ENCODE results near the gene FATE1. TPM values are rescaled to one million over a fixed set of nuclear protein-coding genes. Genes with fewer than 3 reads are reported as not detected.

FATE1 gene
- total and polyA plus RNA-seq, 4 experiments from 2014 or later: not detected

Other genes with a start within 250 kb of the FATE1 start
- gene PASD1, start 152.4 kb upstream of the FATE1 start, total RNA-seq: not detected
- gene PASD1, start 152.4 kb upstream of the FATE1 start, polyA plus RNA-seq: not detected
- gene PRRG3, start 20.6 kb upstream of the FATE1 start, total RNA-seq: not detected
- not detected for gene PRRG3, start 20.6 kb upstream of the FATE1 start, polyA plus RNA-seq
- gene CNGA2, start 18.7 kb downstream of the FATE1 start, total RNA-seq: not detected
- gene CNGA2, start 18.7 kb downstream of the FATE1 start, polyA plus RNA-seq: not detected
- not detected for gene MAGEA4, start 196.9 kb downstream of the FATE1 start, total RNA-seq
- not detected for gene MAGEA4, start 196.9 kb downstream of the FATE1 start, polyA plus RNA-seq

Measured in CD4-positive, alpha-beta memory T cell (primary cell).